Stimulated activated CD4-positive, alpha-beta T cell treated with anti-CD3 and anti-CD28 coated beads, TNF-alpha, amount 100 ng/mL, for 4 hours (primary cell): Measurements from ENCODE around the gene TUBGCP5.

Experiments
- DNase-seq, 3 experiments: peaks; one replicate each; pipeline ENCODE4 v3.0.0-alpha.2; 2020; ENCODE audit warnings: low read depth in 3 of 3

The TUBGCP5 gene

DNA sequence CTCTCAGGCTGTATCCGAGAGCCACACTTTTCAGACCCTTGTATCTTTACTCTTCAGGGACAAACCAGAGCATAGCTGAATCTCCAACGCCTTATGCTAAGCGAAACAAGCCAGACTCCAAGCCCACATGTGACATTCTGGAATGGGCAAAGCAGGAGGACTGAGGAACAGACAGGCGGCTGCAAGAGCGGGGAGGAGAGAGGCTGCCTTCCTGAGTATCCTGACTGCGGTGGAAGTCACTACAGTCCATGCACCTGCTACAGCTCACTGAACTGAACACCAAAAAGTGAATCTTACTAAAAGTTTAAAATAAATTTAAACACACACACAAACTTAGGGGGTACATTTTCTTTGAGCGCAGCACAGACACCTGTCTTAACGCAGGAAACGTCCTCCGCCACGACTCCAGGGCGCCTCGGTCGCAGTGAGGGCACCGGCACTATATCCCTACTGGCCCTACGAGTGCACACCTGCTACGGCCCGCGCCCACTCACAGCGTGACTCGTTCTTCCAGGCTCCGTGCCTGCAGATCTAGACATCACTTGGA is 60.6 kb downstream of the TUBGCP5 start:
- DNase-seq: no peak

DNA sequence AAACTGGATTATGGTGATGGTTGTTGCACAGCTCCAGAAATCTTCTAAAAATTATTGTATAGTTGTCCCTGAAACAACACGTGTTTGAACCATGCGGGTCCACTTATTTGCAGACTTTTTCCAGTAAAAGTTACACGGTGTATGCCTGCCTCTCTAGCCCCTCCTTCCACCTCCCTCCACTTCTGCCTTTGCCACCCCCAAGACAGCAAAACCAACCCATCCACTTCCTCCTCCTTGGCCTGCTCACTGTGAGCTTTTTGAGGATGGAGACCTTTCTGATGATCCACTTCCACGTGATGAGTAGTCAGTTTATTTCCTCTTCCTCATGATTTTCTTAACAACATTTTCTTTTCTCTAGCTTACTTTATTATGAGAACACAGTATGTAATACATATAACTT is 64.6 kb downstream of the TUBGCP5 start:
- no peak for DNase-seq

DNA sequence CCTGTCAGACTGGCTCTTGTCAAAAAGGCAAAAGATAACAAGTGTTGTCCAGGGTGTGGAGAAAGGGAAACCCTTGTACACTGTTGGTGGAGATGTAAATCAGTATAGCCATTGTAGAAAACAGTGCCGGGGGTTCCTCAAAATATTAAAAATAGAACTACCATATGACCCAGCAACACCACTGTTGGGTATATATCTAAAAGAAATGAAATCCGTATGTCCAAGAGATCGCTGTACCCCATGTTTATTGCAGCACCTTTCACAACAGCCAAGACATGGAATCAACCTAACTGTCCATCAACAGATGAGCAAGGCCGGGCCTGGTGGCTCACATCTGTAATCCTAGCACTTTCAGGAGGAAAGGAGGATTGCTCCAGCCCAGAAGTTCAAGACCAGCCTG is 65.4 kb downstream of the TUBGCP5 start:
- DNase-seq: no peak

DNA sequence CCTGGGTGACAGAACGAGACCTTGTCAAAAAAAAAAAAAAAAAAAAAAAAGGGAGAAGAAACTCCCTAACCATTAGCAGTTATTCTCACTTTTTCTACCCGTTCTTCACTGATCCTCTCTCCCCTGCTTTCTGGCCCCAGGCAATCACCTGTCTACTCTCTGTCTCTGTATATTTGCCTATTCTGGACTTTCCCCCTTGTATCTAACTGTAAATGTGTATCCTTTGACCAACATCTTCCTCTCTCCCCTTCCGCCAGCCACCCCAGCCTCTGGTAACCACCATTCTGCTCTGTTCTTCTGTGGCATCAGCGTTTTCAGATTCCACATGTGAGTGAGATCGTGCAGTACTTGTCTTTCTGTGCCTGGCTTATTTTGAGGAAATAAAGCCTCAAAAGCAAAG is 66.1 kb downstream of the TUBGCP5 start:
- DNase-seq: no peak

DNA sequence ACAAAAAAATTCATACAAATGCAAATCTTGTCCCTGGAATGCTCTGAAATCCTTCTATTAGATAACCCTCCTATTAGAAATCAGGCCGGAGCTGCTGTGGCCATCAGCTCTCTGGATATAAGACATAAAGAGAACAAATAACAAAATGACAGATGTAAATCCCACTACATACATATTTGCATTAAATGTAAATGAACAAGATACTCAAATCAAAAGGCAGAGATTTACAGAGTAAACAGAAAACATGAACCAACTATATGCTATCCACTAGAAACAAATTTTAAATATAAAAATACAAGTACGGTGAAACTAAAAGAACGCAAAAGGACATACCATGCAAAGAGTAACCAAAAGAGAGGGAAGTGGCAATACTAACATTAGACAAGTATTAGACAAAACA is 69.9 kb downstream of the TUBGCP5 start:
- DNase-seq: no peak

DNA sequence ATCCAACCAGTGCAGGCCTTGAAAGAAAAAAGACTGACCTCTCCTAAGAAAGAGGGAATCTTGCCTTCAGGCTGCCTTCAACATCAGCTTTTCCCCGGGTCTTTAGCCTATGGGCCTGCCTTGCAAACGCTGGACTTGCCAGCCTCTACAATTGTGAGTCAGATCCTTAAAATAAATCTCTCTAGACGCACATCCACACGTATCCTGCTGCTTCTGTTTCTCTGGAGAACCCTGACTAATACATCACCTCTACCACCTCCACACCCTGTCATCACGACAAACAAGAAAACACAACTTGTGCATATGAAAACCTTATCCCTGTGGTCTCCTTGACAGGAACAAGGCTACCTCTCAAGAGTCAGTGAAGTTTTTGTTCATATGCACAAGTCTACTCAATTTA is 71.0 kb downstream of the TUBGCP5 start:
- DNase-seq: no peak

DNA sequence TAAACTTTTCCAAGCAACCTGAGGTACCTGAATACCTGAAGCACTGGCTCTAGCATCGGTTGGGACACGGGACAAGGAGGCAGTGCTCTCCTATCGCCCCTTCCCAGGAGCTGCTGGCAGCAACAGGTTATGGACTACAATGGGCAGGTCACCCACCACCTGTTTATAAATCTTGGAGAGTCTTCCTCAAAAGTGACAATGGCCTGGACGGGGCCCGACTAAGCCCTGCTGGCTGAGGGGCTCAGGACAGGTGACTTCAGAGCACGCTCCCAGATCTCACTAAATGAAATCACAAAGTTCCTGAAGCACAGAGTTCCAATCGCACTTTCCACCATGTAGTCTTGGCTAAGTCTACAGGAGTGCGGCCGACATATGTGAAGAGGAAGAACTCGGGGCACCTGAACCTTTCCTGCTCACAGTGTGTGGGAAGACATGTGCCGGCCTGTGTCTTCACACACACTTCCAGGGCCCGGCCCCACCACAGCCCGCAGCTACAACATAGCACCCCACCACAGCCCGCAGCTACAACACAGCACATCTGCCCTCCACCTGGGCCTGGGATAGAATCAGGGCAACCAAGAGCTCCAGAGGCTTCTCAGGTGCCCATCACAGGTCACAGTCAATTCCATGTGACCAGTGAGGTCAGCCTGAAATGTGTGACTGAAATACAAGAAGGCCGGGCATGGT is 72.1 kb downstream of the TUBGCP5 start:
- no peak for DNase-seq

DNA sequence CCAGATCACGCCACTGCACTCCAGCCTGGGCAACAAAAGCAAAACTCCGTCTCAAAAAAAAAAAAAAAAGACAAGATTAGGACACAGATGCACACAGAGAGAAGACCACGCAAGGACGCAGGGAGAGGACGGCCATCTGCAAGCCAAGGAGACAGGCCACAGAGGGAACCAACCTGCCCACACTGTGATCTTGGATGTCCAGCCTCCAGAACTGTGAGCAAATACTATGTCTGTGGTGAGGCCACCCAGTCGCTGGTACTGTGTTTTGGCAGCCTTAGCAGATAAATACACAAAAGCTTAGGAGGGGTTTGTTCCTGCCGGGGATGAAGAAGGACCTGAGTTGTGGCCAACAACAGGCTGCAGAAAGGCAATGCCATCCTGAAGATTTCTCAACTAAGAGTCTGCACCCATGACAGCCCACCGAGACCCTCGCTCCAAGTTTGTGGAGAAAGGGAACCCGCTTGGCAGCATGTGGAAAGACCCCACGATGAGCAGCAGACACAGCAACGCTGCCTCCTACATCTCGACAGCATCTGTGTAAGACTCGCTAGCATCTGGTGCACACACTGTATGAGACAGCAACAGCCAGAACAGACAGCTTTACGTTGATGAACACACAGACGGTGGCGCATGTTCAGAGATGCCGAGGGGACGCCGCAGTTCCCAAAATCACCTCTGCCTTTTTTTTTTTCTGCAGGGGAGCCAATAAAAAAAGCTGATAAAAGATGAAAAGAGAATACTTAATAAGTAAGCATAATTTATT is 72.9 kb downstream of the TUBGCP5 start:
- DNase-seq: no peak

DNA sequence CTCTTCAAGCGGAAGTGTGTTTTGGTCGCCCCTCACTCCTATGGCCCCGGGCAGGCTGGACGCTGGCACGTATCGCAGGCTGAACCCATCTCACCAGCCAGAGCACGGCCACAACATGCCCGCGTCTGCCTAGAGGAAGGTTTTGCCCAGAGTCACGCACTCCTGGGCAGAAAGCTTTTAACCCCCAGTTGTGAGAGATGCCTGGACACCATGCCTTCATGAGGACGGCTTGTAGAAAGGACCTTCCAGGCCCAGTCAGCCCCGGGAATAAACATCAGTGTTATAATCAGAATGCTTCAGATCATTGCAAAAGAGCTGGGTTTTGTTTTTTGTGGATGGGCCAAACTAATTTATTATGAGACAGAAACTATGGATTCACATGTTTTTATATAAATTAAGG is 75.7 kb downstream of the TUBGCP5 start:
- no peak for DNase-seq

DNA sequence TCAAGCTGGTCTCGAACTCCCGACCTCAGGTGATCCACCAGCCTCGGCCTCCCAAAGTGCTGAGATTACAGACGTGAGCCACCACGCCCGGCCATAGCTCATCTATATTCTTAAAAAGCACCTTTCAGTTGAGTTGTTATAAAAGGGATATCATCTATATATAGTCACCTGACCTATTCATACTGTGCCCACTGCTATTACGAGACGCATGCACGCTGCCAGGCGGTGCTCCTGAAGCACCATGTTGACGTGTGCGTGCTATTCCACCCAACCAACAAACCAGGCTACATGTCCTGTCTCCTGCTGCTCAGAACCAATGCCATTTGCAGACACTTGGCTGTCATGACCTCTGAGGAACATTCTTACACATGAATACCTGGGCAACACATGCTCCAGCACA is 76.8 kb downstream of the TUBGCP5 start:
- no peak for DNase-seq

DNA sequence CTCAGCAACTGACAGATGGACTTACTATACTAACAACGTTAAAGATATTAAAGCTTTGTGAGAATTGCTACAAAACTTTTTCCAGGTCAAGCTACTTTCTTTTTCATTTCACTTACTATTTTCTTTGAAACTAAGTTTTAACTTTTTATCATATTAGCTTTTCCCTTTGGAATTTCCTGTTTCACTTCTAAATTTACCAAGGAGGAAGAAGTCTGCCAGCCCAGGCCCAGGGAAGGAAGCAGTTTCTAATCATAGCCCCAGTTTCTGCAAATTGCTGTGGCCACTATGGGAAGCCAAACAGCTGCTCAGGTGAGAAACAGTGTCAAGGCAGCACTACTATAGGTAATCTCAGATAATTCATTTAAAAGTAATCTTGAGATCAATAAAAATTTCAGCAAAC is 77.6 kb downstream of the TUBGCP5 start:
- DNase-seq: no peak

DNA sequence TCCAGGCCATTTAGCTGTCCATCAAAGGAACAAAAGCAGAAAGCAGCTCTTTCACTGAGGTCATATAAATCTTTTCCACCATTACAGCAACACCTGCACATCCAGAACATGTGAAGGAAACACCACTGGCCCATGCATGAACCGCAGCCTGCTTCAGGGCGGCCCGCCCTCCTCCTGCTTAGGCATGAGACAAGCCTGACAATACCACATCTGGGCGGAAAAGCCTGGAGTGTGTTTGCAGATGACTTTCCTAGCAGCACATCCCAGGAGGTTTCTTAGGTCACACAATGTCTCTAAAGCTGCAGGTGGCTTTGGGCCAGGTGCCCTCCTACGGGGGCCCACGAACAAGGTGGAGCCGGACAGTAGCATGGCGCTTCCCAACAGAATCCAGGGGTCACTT is 78.8 kb downstream of the TUBGCP5 start:
- no peak for DNase-seq

DNA sequence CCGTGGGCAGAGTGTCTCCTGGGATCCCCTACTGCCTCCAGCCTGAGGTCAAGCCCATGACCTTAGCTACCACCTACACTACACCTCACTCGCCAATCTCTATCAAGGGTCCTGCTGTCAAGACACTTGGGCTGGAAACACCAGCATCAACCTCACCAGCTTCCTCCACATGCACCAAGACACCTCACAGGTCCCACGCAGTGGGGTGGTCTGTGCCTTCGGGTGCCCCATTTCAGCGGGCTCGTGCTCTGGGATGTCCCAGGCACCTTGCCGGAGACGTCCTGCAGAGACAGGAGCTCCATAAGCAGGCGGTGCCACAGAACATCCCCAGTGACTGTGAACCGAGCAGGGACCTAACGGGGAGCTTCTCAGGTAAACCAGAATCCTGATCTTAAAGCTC is 79.2 kb downstream of the TUBGCP5 start:
- DNase-seq: no peak

DNA sequence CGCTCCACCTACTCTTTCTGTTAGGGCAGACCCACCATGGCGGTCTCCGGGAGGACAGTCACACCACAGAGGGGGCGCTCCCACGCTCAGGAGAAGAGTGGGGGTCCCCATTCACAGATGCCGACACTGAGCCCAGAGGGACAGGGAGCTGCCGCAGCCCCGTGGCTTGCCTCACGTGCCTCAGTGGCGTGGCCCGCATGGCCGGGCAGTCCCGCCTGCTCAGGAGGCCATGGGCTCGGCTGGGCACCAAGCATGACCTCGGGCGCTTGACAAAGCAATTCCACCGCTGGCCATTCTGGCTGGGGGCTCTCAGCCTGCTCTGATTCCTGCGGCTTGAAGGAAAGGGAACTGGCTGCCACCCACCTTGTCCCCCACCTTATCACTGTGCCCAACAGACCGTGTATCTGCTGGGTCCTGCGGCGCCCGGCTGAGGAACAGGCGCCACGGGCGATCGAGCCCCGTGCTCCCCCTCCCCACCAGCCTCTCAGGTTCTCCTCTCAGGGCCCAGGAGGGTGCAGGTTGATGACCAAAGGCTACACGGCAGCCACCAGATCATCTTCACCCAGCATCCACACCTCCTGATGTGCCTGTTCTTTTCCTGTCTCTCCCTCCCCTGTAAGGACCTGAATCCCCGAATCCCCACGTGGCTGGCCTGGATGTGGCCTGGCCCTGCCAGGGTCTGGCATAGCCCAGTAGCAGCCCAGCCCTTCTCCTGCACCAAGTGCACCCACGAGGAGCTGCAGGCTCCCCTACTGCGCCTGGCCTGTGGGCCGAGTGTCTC is 79.9 kb downstream of the TUBGCP5 start:
- no peak for DNase-seq

DNA sequence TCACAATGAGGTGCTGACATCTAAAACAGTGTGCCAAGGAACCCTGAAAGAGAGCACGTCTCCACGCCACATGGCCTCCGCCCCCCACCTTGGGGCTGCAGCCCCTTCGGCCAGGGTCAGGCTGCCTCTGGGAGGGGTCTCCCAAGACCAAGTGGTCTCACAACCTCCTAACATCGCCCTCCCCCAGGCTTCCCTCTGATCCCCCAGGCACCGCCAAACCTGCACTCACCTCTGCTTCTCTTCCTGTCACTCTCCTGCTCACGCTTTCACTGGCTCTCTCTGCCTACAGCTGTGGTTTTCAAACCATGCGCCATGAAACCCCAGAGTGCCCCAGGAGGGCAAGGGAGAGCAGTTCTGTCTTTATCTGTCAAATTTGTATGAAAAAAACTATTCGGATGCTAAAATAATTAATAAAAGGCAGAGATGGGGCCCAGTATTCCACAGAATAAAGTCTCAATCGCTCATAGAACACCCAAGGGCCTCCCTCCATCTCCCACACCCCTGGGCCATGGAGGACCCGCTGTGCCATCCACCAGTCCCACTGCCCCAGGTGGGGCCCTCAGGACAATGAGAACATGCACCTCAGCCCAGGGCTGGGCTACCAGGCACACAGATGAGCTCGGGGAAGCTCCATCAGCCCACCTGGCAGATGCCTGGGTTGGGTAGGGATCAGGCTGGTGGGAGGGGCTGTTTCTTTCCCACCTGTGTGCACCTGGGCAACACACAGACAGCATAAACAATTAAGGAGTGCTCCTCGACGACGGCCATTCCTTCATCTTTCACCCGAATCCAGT is 80.7 kb downstream of the TUBGCP5 start:
- no peak for DNase-seq

DNA sequence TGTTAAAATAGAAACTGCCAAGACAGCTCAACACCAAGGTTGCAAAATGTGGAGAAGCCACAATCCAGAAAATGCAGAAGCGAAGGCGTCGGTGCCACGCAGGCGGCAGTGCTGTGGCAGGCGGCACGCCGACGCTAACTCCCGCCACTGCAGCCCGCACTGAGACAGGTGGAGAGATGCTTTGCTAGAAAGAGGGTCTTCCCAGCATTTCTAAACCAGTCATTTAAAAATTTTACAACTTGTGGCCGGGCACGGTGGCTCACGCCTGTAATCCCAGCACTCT is 82.5 kb downstream of the TUBGCP5 start:
- DNase-seq: no peak

DNA sequence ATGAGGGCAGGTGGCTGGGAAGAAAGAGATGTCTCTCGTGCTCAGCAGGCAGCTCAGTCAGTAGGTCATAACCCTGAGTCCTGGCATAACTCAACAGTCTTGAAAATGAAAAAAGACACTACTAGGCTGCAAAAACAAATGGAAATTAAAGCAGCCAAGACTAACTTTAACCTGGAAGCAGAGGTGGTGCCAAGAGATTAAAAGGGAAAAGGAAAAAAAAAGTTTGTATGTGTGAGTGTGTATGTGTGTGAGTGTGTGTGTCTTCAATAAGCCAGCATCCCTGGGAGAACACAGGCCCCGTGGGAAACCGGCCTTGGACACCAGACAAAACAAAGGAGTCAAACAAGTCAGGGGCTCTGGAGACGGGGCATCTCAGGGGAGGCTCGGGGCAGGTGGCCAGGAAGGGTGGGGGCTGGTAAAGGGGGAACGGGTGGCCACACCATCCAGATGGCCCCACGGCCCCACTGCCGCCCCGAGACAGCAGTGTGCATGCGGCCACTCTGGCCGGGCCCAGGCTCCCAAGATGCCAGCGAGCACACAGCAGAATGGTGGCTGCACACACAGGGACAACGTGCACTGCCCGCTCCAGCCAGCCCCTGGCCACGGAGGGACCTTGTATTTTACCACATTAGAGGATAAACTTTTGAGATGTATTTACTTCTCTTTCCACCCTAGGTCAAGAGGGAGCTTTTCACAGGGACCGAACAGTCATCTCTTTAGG is 83.0 kb downstream of the TUBGCP5 start:
- DNase-seq: no peak

DNA sequence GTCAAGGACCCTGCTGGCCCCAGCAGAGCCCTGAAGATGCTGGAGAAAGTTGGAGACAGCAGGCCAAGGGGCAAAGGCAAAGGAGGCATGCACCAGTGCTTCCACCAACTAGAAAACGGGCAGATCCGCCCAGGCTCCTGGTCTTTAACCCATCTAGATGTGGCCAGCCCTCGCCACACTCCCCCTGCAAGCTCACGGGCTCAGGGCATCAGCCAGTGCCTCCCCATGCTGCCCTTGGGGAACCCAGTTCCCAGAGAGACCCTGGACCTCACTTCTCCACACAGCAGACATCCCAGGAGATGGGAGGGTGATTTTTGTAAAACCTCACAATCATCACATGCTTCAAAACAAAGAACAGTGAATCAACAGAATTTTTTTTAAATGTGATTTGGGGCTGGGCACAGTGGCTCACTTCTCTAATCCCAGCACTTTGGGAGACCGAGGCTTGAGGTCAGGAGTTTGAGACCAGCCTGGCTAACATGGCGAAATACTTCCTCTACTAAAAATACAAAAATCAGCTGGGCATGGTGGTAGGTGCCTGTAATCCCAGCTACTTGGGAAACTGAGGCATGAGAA is 83.7 kb downstream of the TUBGCP5 start:
- DNase-seq: no peak

DNA sequence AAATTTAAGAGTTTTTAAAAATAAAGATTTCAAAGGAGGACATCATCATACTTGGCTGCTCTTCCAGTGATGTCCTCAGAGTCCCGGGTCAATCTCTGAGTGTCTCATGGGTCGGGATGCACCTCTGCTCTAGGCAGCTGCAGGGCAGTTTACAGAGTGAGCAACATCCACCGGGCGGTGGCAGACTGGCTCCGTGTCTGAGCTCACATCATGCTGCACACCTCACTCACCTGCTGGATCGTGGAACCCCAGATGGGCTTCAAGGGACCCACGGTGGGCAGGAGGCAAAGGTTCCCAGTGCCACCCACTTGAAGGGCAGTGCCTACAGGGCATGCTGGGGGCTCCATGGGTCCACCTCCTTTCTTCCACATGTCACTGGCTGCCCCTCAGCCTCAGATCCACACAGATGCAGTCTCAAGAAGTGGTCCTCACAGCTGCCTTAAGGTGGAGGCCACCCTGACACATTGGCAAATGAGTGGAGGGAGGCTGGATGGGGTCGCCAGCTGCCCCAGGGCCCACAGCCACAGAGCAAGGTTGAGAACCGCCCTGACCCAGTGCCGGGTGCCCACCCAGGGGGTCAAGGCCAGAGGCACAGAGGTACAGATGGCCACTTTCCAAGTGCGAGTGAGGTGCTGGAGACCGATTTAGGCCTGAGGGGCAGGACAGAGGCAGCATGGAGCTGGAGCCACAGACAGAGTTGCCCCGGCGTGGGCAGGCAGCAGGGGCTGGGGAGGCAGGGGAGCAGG is 84.4 kb downstream of the TUBGCP5 start:
- no peak for DNase-seq

DNA sequence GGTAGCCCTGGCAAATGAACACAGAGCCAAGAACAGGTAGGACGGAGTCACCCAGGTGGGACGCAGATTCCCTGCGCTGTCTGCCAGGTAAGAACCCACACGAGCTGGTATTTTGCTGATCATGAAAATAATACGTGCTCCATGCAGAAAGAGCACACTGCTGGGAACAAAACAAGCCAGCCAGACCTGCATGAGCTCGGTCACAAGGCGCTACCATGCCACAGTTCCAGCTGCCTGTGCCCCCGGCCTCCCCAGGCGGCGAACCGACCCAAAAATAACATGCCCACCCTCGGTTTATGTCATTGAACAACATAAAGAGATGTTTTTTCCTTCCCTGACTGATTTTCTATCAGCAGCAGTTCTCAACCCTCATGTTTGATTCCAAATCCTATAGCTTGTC is 85.0 kb downstream of the TUBGCP5 start:
- no peak for DNase-seq
